ENCODE results near the gene ZNF148.

Gene ZNF148

DNA sequence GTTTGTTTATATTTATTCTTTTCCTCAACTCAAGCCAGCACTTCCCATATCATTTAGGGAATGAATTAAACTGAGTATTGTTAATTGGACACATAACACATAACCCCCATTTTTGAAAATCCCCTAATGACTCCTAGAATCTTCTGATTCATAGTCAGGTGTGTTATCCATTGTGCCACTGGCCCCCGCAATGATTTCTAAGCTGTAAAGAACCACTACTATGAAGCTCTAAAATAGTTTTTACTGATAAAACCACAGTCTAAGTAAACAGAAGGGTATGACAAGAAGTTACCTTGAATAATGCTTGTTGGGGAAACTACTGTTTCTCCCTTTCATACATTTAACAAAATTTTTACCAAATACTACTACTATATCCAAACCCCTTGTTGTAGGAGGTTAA lies 140.3 kb downstream of the ZNF148 start:
- peaks cover 14% of the 10 kb centered on the region for H3K4me1 ChIP-seq (ENCODE audit: control insufficient read depth, insufficient read depth, low read length)
- H3K27me3 ChIP-seq (ENCODE audit: control insufficient read depth, insufficient read depth, low read length) = no peaks in the 10 kb centered on the region
- peaks cover 17% of the 10 kb centered on the region for H3K36me3 ChIP-seq (ENCODE audit: insufficient read depth, low read length)
- no peaks in the 10 kb centered on the region for H3K9me3 ChIP-seq (replicated peaks; ENCODE audit: low read length)
- H3K4me2 ChIP-seq (ENCODE audit: low read length) = no peak overlapping the region
- H3K9ac ChIP-seq (ENCODE audit: low read depth, low read length) = no peak overlapping the region
- H3K4me3 ChIP-seq (ENCODE audit: low read length) = no peak overlapping the region

GRCh38 chr3:125232401-125232800 lies 142.7 kb downstream of the ZNF148 start:
- Histone ChIP-seq H3K9me3 (replicated peaks; ENCODE audit: low read length) (no peaks in the 10 kb centered on the region), H3K4me3 (ENCODE audit: low read length) (no peak overlapping the region), H3K4me1 (ENCODE audit: control insufficient read depth, insufficient read depth, low read length) (peaks cover 14% of the 10 kb centered on the region), H3K27me3 (ENCODE audit: control insufficient read depth, insufficient read depth, low read length) (no peaks in the 10 kb centered on the region), H3K9ac (ENCODE audit: low read depth, low read length) (no peak overlapping the region), H3K36me3 (ENCODE audit: insufficient read depth, low read length) (peaks cover 25% of the 10 kb centered on the region), H3K4me2 (ENCODE audit: low read length) (no peak overlapping the region)

DNA sequence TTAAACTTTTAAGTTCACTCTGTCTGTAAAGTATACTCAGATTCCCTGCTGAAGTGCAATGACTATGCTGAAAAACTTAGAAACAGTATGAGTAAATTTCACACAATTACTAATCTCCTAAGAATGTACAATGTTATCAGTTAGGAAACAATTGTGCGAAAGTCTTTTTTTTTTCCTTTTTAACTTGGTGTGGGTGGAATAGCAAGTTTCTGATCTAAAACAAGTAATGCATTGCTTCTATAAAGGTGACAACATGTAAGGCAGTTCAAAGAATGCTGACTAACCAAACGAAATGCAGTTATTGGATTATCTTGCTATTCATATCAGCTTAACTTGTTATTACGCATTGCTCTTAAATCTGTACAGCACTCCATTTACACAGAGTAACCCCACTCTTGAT lies 143.2 kb downstream of the ZNF148 start:
- Histone ChIP-seq H3K36me3 (ENCODE audit: insufficient read depth, low read length) (peaks cover 27% of the 10 kb centered on the region), H3K4me2 (ENCODE audit: low read length) (peak overlapping the region; percentile 6), H3K4me1 (ENCODE audit: control insufficient read depth, insufficient read depth, low read length) (peaks cover 14% of the 10 kb centered on the region), H3K27me3 (ENCODE audit: control insufficient read depth, insufficient read depth, low read length) (no peaks in the 10 kb centered on the region), H3K9me3 (replicated peaks; ENCODE audit: low read length) (no peaks in the 10 kb centered on the region), H3K4me3 (ENCODE audit: low read length) (no peak overlapping the region), H3K9ac (ENCODE audit: low read depth, low read length) (peak overlapping the region; percentile 19)

DNA sequence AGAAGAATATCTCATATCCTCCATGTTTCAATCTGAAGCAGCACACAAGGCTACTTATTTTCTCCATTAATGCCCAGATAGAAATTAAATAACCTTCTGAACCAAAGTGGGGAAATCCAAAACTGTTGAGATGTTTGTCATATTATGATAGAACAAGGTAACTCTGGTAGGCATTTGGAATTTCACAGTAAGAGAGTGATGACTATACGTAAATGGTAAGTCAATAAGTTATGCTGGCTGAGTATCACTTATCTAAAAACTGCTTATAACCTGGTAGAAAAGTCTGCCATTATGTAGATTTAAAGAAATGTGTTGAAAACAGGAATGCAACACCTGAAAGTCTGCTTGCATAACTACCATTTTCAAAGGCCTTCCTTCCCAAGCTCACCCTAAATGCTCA lies 145.4 kb downstream of the ZNF148 start:
- Histone ChIP-seq H3K4me3 (ENCODE audit: low read length) (no peak overlapping the region), H3K27me3 (ENCODE audit: control insufficient read depth, insufficient read depth, low read length) (no peaks in the 10 kb centered on the region), H3K4me1 (ENCODE audit: control insufficient read depth, insufficient read depth, low read length) (peaks cover 14% of the 10 kb centered on the region)

GRCh38 chr3:125229168-125229567 lies 146.0 kb downstream of the ZNF148 start:
- no peak overlapping the region for H3K4me3 ChIP-seq (ENCODE audit: low read length)
- H3K4me2 ChIP-seq (ENCODE audit: low read length) = no peak overlapping the region
- H3K27me3 ChIP-seq (ENCODE audit: control insufficient read depth, insufficient read depth, low read length) = no peaks in the 10 kb centered on the region
- peaks cover 14% of the 10 kb centered on the region for H3K4me1 ChIP-seq (ENCODE audit: control insufficient read depth, insufficient read depth, low read length)
- H3K9me3 ChIP-seq (replicated peaks; ENCODE audit: low read length) = no peaks in the 10 kb centered on the region
- peaks cover 27% of the 10 kb centered on the region for H3K36me3 ChIP-seq (ENCODE audit: insufficient read depth, low read length)
- H3K9ac ChIP-seq (ENCODE audit: low read depth, low read length) = no peak overlapping the region

More for the DNA sequence above, 145.4 kb downstream of the ZNF148 start:
- Histone ChIP-seq H3K9me3 (replicated peaks; ENCODE audit: low read length) (no peaks in the 10 kb centered on the region), H3K36me3 (ENCODE audit: insufficient read depth, low read length) (peaks cover 27% of the 10 kb centered on the region), H3K4me2 (ENCODE audit: low read length) (no peak overlapping the region), H3K9ac (ENCODE audit: low read depth, low read length) (no peak overlapping the region)

- H3K9me3 ChIP-seq (replicated peaks; ENCODE audit: low read length) = no peaks in the 10 kb centered on the region
- no peaks in the 10 kb centered on the region for H3K27me3 ChIP-seq (ENCODE audit: control insufficient read depth, insufficient read depth, low read length)
- no peak overlapping the region for H3K4me2 ChIP-seq (ENCODE audit: low read length)
- no peak overlapping the region for H3K9ac ChIP-seq (ENCODE audit: low read depth, low read length)
- H3K36me3 ChIP-seq (ENCODE audit: insufficient read depth, low read length) = no peaks in the 10 kb centered on the region
- no peak overlapping the region for H3K4me3 ChIP-seq (ENCODE audit: low read length)
- H3K4me1 ChIP-seq (ENCODE audit: control insufficient read depth, insufficient read depth, low read length) = no peaks in the 10 kb centered on the region
Measured at GRCh38 chr3:125221831-125222230, 153.3 kb downstream of the ZNF148 start.

GRCh38 chr3:125220727-125221429 lies 154.2 kb downstream of the ZNF148 start:
- Histone ChIP-seq H3K9ac (ENCODE audit: low read depth, low read length) (no peak overlapping the region), H3K4me3 (ENCODE audit: low read length) (no peak overlapping the region), H3K4me2 (ENCODE audit: low read length) (no peak overlapping the region), H3K36me3 (ENCODE audit: insufficient read depth, low read length) (no peaks in the 10 kb centered on the region), H3K4me1 (ENCODE audit: control insufficient read depth, insufficient read depth, low read length) (no peaks in the 10 kb centered on the region), H3K27me3 (ENCODE audit: control insufficient read depth, insufficient read depth, low read length) (no peaks in the 10 kb centered on the region), H3K9me3 (replicated peaks; ENCODE audit: low read length) (no peaks in the 10 kb centered on the region)

DNA sequence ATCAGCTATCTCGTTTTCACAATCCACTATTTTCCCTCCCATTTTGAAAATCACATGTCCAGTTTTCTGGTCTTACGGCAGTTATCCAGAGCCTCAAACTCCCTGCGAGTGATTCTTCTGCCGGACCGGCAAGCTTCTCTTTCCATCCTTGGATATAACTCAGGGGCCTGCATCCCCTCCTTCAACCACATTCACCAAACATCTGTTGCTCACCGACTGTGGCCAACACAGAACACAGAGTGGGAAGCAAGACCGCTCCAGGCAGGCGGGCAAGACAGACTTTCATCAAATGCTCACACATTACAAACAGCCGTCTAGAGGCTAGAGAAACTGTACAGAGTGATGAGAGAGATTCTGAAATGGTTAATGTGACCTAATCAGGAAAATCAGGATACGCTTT lies 154.9 kb downstream of the ZNF148 start:
- Histone ChIP-seq H3K36me3 (ENCODE audit: insufficient read depth, low read length) (no peaks in the 10 kb centered on the region), H3K4me3 (ENCODE audit: low read length) (no peak overlapping the region), H3K9me3 (replicated peaks; ENCODE audit: low read length) (no peaks in the 10 kb centered on the region), H3K27me3 (ENCODE audit: control insufficient read depth, insufficient read depth, low read length) (no peaks in the 10 kb centered on the region), H3K4me1 (ENCODE audit: control insufficient read depth, insufficient read depth, low read length) (no peaks in the 10 kb centered on the region), H3K9ac (ENCODE audit: low read depth, low read length) (no peak overlapping the region), H3K4me2 (ENCODE audit: low read length) (no peak overlapping the region)

DNA sequence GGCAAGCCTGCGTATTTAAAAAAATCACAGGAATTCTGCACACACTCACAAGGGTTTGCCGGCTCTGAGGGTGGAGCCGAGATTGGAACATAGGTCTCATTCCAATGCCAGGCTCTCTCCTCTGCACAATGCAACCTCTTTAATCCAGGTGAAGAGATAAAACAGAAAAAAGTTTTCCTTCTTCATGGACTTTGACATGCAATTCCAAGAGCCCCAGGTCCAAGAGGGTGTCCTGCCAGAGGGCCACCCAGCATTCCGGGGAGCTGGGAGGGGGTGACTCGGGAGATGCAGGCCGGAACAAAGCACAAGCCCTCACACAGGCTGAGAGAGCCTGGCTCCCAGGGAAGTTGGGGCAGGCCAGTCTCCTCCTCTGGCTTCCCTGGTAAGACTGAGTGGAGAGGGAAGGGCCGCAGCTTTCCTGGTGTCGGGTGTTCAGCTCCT lies 155.8 kb downstream of the ZNF148 start:
- Histone ChIP-seq H3K27me3 (ENCODE audit: control insufficient read depth, insufficient read depth, low read length) (no peaks in the 10 kb centered on the region), H3K4me2 (ENCODE audit: low read length) (no peak overlapping the region), H3K4me1 (ENCODE audit: control insufficient read depth, insufficient read depth, low read length) (no peaks in the 10 kb centered on the region), H3K9me3 (replicated peaks; ENCODE audit: low read length) (no peaks in the 10 kb centered on the region), H3K9ac (ENCODE audit: low read depth, low read length) (no peak overlapping the region), H3K4me3 (ENCODE audit: low read length) (no peak overlapping the region), H3K36me3 (ENCODE audit: insufficient read depth, low read length) (no peaks in the 10 kb centered on the region)

GRCh38 chr3:125214738-125215137 lies 160.4 kb downstream of the ZNF148 start:
- H3K4me1 ChIP-seq (ENCODE audit: control insufficient read depth, insufficient read depth, low read length) = peaks cover 8% of the 10 kb centered on the region
- H3K27me3 ChIP-seq (ENCODE audit: control insufficient read depth, insufficient read depth, low read length) = peaks cover 27% of the 10 kb centered on the region
- no peaks in the 10 kb centered on the region for H3K36me3 ChIP-seq (ENCODE audit: insufficient read depth, low read length)
- no peak overlapping the region for H3K4me2 ChIP-seq (ENCODE audit: low read length)
- H3K9me3 ChIP-seq (replicated peaks; ENCODE audit: low read length) = no peaks in the 10 kb centered on the region
- H3K4me3 ChIP-seq (ENCODE audit: low read length) = no peak overlapping the region
- no peak overlapping the region for H3K9ac ChIP-seq (ENCODE audit: low read depth, low read length)

GRCh38 chr3:125213946-125214542 lies 161.1 kb downstream of the ZNF148 start:
- H3K36me3 ChIP-seq (ENCODE audit: insufficient read depth, low read length) = no peaks in the 10 kb centered on the region
- no peak overlapping the region for H3K9ac ChIP-seq (ENCODE audit: low read depth, low read length)
- H3K27me3 ChIP-seq (ENCODE audit: control insufficient read depth, insufficient read depth, low read length) = peaks cover 27% of the 10 kb centered on the region
- peaks cover 8% of the 10 kb centered on the region for H3K4me1 ChIP-seq (ENCODE audit: control insufficient read depth, insufficient read depth, low read length)
- no peak overlapping the region for H3K4me3 ChIP-seq (ENCODE audit: low read length)
- H3K4me2 ChIP-seq (ENCODE audit: low read length) = no peak overlapping the region
- H3K9me3 ChIP-seq (replicated peaks; ENCODE audit: low read length) = no peaks in the 10 kb centered on the region

- Histone ChIP-seq H3K27me3 (ENCODE audit: control insufficient read depth, insufficient read depth, low read length) (peaks cover 27% of the 10 kb centered on the region), H3K4me2 (ENCODE audit: low read length) (no peak overlapping the region), H3K9me3 (replicated peaks; ENCODE audit: low read length) (no peaks in the 10 kb centered on the region), H3K4me3 (ENCODE audit: low read length) (no peak overlapping the region), H3K9ac (ENCODE audit: low read depth, low read length) (no peak overlapping the region), H3K36me3 (ENCODE audit: insufficient read depth, low read length) (no peaks in the 10 kb centered on the region), H3K4me1 (ENCODE audit: control insufficient read depth, insufficient read depth, low read length) (peaks cover 8% of the 10 kb centered on the region)
Measured at GRCh38 chr3:125213364-125213755, 161.8 kb downstream of the ZNF148 start.
